Right atrium auricular region (tissue), 2 donors: ENCODE results near the gene UMODL1. TPM values are rescaled to one million over a fixed set of nuclear protein-coding genes. Genes with fewer than 3 reads are reported as not detected.

ENCODE experiments used
- DNase-seq: peaks from one replicate; pipeline ENCODE4 v3.0.0-alpha.2; 2019; ENCODE audit warnings: low spot score
- H3K27ac ChIP-seq, 2 donors: fragments of 200-600 bp; sonication (generic); 1 replicate in 1 of 2; 2 replicates in 1 of 2; pipeline ENCODE4 v1.5.1; 2016 to 2019
- H3K27me3 ChIP-seq, 2 donors: fragments of 200-600 bp; sonication (generic); one replicate each; pipeline versions ENCODE4 v1.5.1 to v1.6.0; 2017 to 2019
- H3K36me3 ChIP-seq: fragments of 200-600 bp; sonication (generic); one replicate; pipeline ENCODE4 v1.5.1; 2016
- H3K4me1 ChIP-seq, 2 donors: fragments of 200-600 bp; sonication (generic); one replicate each; pipeline versions ENCODE4 v1.5.1 to v1.6.0; 2017 to 2019
- H3K4me3 ChIP-seq, 2 donors: fragments of 200-600 bp; sonication (generic); 1 replicate in 1 of 2; 2 replicates in 1 of 2; pipeline ENCODE4 v1.5.1; 2017 to 2019; ENCODE audit warnings: mild to moderate bottlenecking in 1 of 2, moderate library complexity in 1 of 2
- H3K9me3 ChIP-seq, 2 donors: fragments of 200-600 bp; sonication (generic); one replicate each; pipeline ENCODE4 v1.5.1; 2019
- CTCF ChIP-seq, 2 donors: fragments of 200-600 bp; sonication (generic); IDR thresholded peaks; one replicate each; pipeline ENCODE4 v1.5.1; 2019; ENCODE audit warnings: antibody characterized with exemption in 2 of 2
- total RNA-seq, 2 donors: library from RNA; depleted of rRNA; stranded (reverse); fragments of >200 nt; gene quantifications; one replicate each; pipeline ENCODE4 v1.1.0, GENCODE V29; 2016

Gene UMODL1
- total RNA-seq, 2 donors from 2014 or later: not detected

DNA sequence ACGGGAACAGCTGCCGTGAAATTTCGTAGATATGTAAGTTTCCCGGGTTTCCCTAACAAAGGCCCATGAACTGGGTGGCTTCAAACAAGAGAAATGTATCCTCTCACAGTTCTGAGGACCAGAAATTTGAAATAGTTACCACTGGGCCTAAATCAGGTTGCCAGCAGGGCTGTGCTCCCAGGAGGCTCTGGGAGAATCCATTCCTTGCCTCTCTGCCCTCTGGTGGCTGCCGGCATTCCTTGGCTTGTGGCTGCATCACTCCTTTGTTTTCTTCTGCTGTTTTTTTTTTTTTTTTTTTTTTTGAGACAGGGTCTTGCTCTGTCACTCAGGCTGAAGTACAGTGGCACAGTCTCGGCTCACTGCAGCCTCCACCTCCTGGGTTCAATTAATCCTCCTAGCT is 23.7 kb downstream of the UMODL1 start:
- H3K4me1 ChIP-seq: peaks cover 0 to 6% of the 10 kb centered on the region in 2 donors
- no peaks in the 10 kb centered on the region for H3K27me3 ChIP-seq
- H3K27ac ChIP-seq: no peak overlapping the region
- peaks cover 0 to 9% of the 10 kb centered on the region in 2 donors for H3K9me3 ChIP-seq
- no peaks in the 10 kb centered on the region for H3K36me3 ChIP-seq
- no peak for TF ChIP-seq CTCF (IDR thresholded peaks at IDR 0.05)
- H3K4me3 ChIP-seq: no peak overlapping the region
- no peak for DNase-seq

- DNase-seq: no peak
- Histone ChIP-seq H3K4me3 (no peak overlapping the region), H3K36me3 (no peaks in the 10 kb centered on the region), H3K9me3 (peaks cover 0 to 9% of the 10 kb centered on the region in 2 donors), H3K27me3 (no peaks in the 10 kb centered on the region), H3K27ac (no peak overlapping the region), H3K4me1 (peaks cover 0 to 6% of the 10 kb centered on the region in 2 donors)
- no peak for TF ChIP-seq CTCF (IDR thresholded peaks at IDR 0.05)
Observed at GRCh38 chr21:42095581-42095980, 24.5 kb downstream of the UMODL1 start.

DNA sequence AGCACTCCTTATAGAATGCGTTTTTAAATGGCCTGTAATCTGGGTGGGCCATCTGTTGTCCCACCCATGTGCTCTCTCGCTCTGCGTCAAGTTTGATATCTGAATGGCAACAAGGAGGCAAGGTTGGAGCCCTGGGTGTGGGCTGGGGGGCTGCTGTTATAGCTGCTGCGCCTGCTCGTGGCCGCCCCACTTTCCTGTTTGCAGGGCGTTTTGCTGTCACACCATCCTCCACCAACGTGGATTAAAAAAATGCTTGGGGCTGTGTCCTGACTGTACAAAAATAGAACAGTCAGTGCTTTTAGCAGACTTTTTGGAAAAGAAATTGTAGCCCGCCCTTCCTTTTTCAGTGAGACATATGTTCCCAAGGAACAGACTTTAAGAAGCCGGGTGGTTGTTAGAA is 25.4 kb downstream of the UMODL1 start:
- no peak for TF ChIP-seq CTCF (IDR thresholded peaks at IDR 0.05)
- no peaks in the 10 kb centered on the region for H3K36me3 ChIP-seq
- H3K27ac ChIP-seq: no peak overlapping the region
- peaks cover 0 to 6% of the 10 kb centered on the region in 2 donors for H3K4me1 ChIP-seq
- DNase-seq: no peak
- H3K4me3 ChIP-seq: no peak overlapping the region
- H3K27me3 ChIP-seq: no peaks in the 10 kb centered on the region
- H3K9me3 ChIP-seq: peaks cover 0 to 9% of the 10 kb centered on the region in 2 donors

DNA sequence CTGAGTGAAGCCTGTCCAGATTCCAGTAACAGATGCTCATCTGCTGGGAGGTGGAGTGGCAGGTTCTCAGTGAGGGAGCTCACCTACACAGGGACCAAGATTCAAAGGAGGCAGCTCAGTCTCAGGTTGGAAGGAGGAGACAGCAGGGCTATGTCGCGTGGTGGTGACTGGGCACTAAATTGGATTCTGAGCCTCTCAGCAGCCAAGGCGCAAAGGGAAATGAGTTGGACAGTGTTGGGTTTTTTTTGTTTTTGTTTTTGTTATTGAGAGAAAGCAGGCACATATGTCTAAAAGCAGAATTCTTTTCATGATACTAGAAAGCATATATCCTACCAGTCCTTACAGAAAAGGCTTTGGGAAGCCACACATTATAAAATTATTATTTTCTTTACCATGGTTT is 26.2 kb downstream of the UMODL1 start:
- Histone ChIP-seq H3K27me3 (no peaks in the 10 kb centered on the region), H3K4me3 (no peak overlapping the region), H3K36me3 (no peaks in the 10 kb centered on the region), H3K9me3 (peaks cover 0 to 9% of the 10 kb centered on the region in 2 donors), H3K27ac (no peak overlapping the region), H3K4me1 (peaks cover 0 to 6% of the 10 kb centered on the region in 2 donors)
- no peak for TF ChIP-seq CTCF (IDR thresholded peaks at IDR 0.05)
- DNase-seq: no peak

DNA sequence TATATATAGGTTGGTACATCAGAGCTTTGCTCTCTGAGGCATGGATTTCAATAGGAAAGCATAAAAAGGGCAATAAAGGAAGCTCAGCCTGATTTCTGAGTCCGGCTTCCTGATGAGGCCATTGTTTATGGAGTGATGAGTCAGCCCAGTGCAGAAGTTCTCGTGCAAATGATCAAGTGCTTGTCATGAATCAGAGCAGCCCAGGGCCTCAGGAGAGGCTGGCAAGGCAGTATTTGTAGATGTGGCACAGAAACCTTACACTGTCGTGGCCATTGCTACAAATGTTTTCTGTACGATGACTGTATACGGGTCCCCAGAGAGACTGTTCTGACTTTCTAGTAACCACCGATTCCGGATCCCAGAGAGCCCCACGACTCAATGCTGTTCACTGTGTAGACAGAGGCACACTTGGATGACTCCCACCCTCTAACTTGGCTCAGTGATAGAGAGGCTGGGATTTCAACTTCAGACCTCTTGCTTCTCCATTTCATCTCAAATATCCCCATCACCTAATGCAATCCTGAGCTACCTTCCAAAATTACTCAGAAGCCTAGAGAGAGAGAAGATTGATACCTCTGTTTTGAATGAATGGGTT is 26.8 kb downstream of the UMODL1 start:
- Histone ChIP-seq H3K9me3 (peaks cover 0 to 9% of the 10 kb centered on the region in 2 donors), H3K27ac (no peak overlapping the region), H3K4me1 (peaks cover 0 to 6% of the 10 kb centered on the region in 2 donors), H3K36me3 (no peaks in the 10 kb centered on the region), H3K27me3 (no peaks in the 10 kb centered on the region), H3K4me3 (no peak overlapping the region)
- no peak for TF ChIP-seq CTCF (IDR thresholded peaks at IDR 0.05)
- DNase-seq: peak; percentile 69

DNA sequence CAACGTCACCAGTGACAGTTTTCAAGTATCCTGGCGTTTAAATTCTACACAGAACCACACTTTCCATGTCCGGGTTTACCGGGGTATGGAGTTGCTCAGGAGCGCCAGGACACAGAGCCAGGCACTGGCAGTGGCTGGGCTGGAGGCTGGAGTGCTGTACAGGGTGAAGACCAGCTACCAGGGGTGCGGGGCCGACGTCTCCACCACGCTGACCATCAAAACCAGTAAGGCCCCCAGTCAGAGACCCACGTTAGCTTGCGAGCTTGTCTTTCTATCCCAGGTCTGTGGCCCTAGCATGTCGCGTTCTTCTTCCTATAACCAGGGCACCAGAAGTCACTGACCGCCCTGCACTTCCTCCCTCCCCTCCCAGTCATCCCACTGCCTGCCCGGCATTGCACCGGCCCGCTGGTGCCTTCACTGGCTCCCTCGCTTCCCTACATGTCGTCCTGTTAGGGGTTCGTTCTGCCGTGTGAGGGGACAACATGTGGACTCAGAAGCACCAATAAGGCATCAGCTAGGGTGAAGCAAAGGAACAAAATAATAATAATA is 27.9 kb downstream of the UMODL1 start:
- Histone ChIP-seq H3K9me3 (peaks cover 0 to 9% of the 10 kb centered on the region in 2 donors), H3K27ac (no peak overlapping the region), H3K27me3 (no peaks in the 10 kb centered on the region), H3K36me3 (no peaks in the 10 kb centered on the region), H3K4me3 (no peak overlapping the region), H3K4me1 (peaks cover 0 to 6% of the 10 kb centered on the region in 2 donors)
- no peak for TF ChIP-seq CTCF (IDR thresholded peaks at IDR 0.05)
- DNase-seq: no peak
